ENCODE results near the gene DCTPP1.

Gene DCTPP1

GRCh38 chr16:30443631-30444030 is 13.8 kb upstream of the DCTPP1 start:
- DNase-seq (ENCODE audit: low spot score) (no peak), ATAC-seq (ENCODE audit: low read depth) (no peak)
- TF ChIP-seq CTCF (IDR thresholded peaks at IDR 0.05; ENCODE audit: poor library complexity, severe bottlenecking), result no peak
- Histone ChIP-seq H3K27ac (ENCODE audit: poor library complexity, severe bottlenecking) (no peak overlapping the region), H3K4me3 (ENCODE audit: severe bottlenecking) (no peak overlapping the region), H3K27me3 (ENCODE audit: insufficient read depth, poor library complexity, severe bottlenecking) (no peaks in the 10 kb centered on the region), H3K9me3 (ENCODE audit: severe bottlenecking) (no peaks in the 10 kb centered on the region), H3K36me3 (ENCODE audit: low read depth) (peaks cover 17% of the 10 kb centered on the region), H3K4me1 (ENCODE audit: insufficient read depth, poor library complexity, severe bottlenecking) (peaks cover 6% of the 10 kb centered on the region)

GRCh38 chr16:30439720-30440348 is 10.0 kb upstream of the DCTPP1 start:
- Histone ChIP-seq H3K4me1 (ENCODE audit: insufficient read depth, poor library complexity, severe bottlenecking) (peaks cover 5% of the 10 kb centered on the region), H3K4me3 (ENCODE audit: severe bottlenecking) (no peak overlapping the region), H3K27me3 (ENCODE audit: insufficient read depth, poor library complexity, severe bottlenecking) (no peaks in the 10 kb centered on the region), H3K9me3 (ENCODE audit: severe bottlenecking) (no peaks in the 10 kb centered on the region), H3K27ac (ENCODE audit: poor library complexity, severe bottlenecking) (no peak overlapping the region), H3K36me3 (ENCODE audit: low read depth) (peaks cover 17% of the 10 kb centered on the region)
- DNase-seq (ENCODE audit: low spot score) (no peak), ATAC-seq (ENCODE audit: low read depth) (no peak)
- no peak for TF ChIP-seq CTCF (IDR thresholded peaks at IDR 0.05; ENCODE audit: poor library complexity, severe bottlenecking)

GRCh38 chr16:30438835-30439234 is 9.0 kb upstream of the DCTPP1 start:
- no peaks in the 10 kb centered on the region for H3K9me3 ChIP-seq (ENCODE audit: severe bottlenecking)
- no peak for TF ChIP-seq CTCF (IDR thresholded peaks at IDR 0.05; ENCODE audit: poor library complexity, severe bottlenecking)
- no peaks in the 10 kb centered on the region for H3K27me3 ChIP-seq (ENCODE audit: insufficient read depth, poor library complexity, severe bottlenecking)
- ATAC-seq (ENCODE audit: low read depth) (no peak), DNase-seq (ENCODE audit: low spot score) (no peak)
- no peaks in the 10 kb centered on the region for H3K4me1 ChIP-seq (ENCODE audit: insufficient read depth, poor library complexity, severe bottlenecking)
- H3K36me3 ChIP-seq (ENCODE audit: low read depth), result peaks cover 7% of the 10 kb centered on the region
- H3K27ac ChIP-seq (ENCODE audit: poor library complexity, severe bottlenecking), result no peak overlapping the region
- H3K4me3 ChIP-seq (ENCODE audit: severe bottlenecking), result no peak overlapping the region

DNA sequence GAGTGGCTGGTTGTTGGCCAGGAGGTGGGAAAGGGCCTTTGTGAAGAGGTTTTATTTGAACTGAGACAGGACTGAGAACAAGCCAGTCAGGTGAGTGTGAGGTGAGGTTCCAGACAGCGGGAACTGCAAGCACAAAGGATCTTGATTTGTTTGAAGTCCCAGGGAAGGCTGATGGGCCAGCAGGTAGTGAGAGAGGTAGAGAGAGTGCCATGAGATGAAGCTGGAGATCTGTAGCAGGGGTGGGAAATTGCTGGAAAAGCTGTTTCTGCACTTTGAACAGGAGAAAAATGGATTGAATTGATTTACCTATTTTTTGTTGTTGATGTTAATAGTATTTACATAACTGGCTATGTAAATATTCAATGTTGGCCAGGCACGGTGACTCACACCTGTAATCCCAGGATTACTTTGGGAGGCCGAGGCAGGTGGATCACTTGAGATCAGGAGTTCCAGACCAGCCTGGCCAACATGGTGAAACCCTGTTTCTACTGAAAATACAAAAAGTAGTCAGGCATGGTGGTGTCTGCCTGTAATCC is 7.7 kb upstream of the DCTPP1 start:
- TF ChIP-seq CTCF (IDR thresholded peaks at IDR 0.05; ENCODE audit: poor library complexity, severe bottlenecking), result no peak
- no peaks in the 10 kb centered on the region for H3K36me3 ChIP-seq (ENCODE audit: low read depth)
- H3K4me3 ChIP-seq (ENCODE audit: severe bottlenecking), result no peak overlapping the region
- H3K9me3 ChIP-seq (ENCODE audit: severe bottlenecking), result no peaks in the 10 kb centered on the region
- no peaks in the 10 kb centered on the region for H3K27me3 ChIP-seq (ENCODE audit: insufficient read depth, poor library complexity, severe bottlenecking)
- H3K27ac ChIP-seq (ENCODE audit: poor library complexity, severe bottlenecking), result no peak overlapping the region
- DNase-seq (ENCODE audit: low spot score) (no peak), ATAC-seq (ENCODE audit: low read depth) (peak; percentile 23; the same call in 1 of the 3 replicates)
- H3K4me1 ChIP-seq (ENCODE audit: insufficient read depth, poor library complexity, severe bottlenecking), result no peaks in the 10 kb centered on the region

GRCh38 chr16:30434852-30435251 is 5.0 kb upstream of the DCTPP1 start:
- Histone ChIP-seq H3K9me3 (ENCODE audit: severe bottlenecking) (no peaks in the 10 kb centered on the region), H3K27ac (ENCODE audit: poor library complexity, severe bottlenecking) (no peak overlapping the region), H3K4me1 (ENCODE audit: insufficient read depth, poor library complexity, severe bottlenecking) (peaks cover 5% of the 10 kb centered on the region), H3K4me3 (ENCODE audit: severe bottlenecking) (no peak overlapping the region), H3K27me3 (ENCODE audit: insufficient read depth, poor library complexity, severe bottlenecking) (no peaks in the 10 kb centered on the region), H3K36me3 (ENCODE audit: low read depth) (no peaks in the 10 kb centered on the region)
- no peak for DNase-seq (ENCODE audit: low spot score)
- no peak for TF ChIP-seq CTCF (IDR thresholded peaks at IDR 0.05; ENCODE audit: poor library complexity, severe bottlenecking)
- no peak for ATAC-seq (ENCODE audit: low read depth)

Measured in RWPE2 (cell line).